ENCODE measurements around the gene STX8.

Gene STX8

GRCh38 chr17:9443811-9444210 is 131.8 kb downstream of the STX8 start:
- no peak for DNase-seq (ENCODE audit: low read depth)

- DNase-seq (ENCODE audit: low read depth): no peak
These were observed 135.8 kb downstream of the STX8 start for GRCh38 chr17:9439851-9440250.

GRCh38 chr17:9436630-9437029 is 139.0 kb downstream of the STX8 start:
- no peak for DNase-seq (ENCODE audit: low read depth)

GRCh38 chr17:9435165-9435564 is 140.5 kb downstream of the STX8 start:
- no peak for DNase-seq (ENCODE audit: low read depth)

GRCh38 chr17:9434642-9435057 is 141.0 kb downstream of the STX8 start:
- peak; percentile 19 for DNase-seq (ENCODE audit: low read depth)

GRCh38 chr17:9432934-9433421 is 142.6 kb downstream of the STX8 start:
- DNase-seq (ENCODE audit: low read depth): peak; percentile 45

GRCh38 chr17:9432134-9432885 is 143.3 kb downstream of the STX8 start:
- DNase-seq (ENCODE audit: low read depth): peak; percentile 21

GRCh38 chr17:9431620-9432019 is 144.0 kb downstream of the STX8 start:
- DNase-seq (ENCODE audit: low read depth): no peak

- DNase-seq (ENCODE audit: low read depth): no peak
These were observed 147.9 kb downstream of the STX8 start for GRCh38 chr17:9427465-9428315.

- no peak for DNase-seq (ENCODE audit: low read depth)
These were observed 151.5 kb downstream of the STX8 start for GRCh38 chr17:9424071-9424640.

GRCh38 chr17:9421525-9421924 is 154.1 kb downstream of the STX8 start:
- DNase-seq (ENCODE audit: low read depth): no peak

- DNase-seq (ENCODE audit: low read depth): no peak
These were observed 155.6 kb downstream of the STX8 start for GRCh38 chr17:9419932-9420453.

- no peak for DNase-seq (ENCODE audit: low read depth)
These were observed 161.1 kb downstream of the STX8 start for GRCh38 chr17:9414471-9414870.

- DNase-seq (ENCODE audit: low read depth): no peak
These were observed 164.9 kb downstream of the STX8 start for GRCh38 chr17:9410737-9411136.

GRCh38 chr17:9410301-9410700 is 165.3 kb downstream of the STX8 start:
- DNase-seq (ENCODE audit: low read depth): no peak

- DNase-seq (ENCODE audit: low read depth): no peak
These were observed 165.7 kb downstream of the STX8 start for GRCh38 chr17:9409878-9410277.

- DNase-seq (ENCODE audit: low read depth): no peak
These were observed 166.5 kb downstream of the STX8 start for GRCh38 chr17:9408868-9409829.

GRCh38 chr17:9408381-9408780 is 167.2 kb downstream of the STX8 start:
- peak; percentile 75 for DNase-seq (ENCODE audit: low read depth)

- no peak for DNase-seq (ENCODE audit: low read depth)
These were observed 169.5 kb downstream of the STX8 start for GRCh38 chr17:9406046-9406606.

- DNase-seq (ENCODE audit: low read depth): no peak
These were observed 172.4 kb downstream of the STX8 start for GRCh38 chr17:9403257-9403656.

- peak; percentile 33 for DNase-seq (ENCODE audit: low read depth)
These were observed 172.9 kb downstream of the STX8 start for GRCh38 chr17:9402590-9403199.

Data from amniotic epithelial cell (primary cell).